Muscle of back (tissue), 11 donors: ENCODE results near the gene CPT1C. TPM values are rescaled to one million over a fixed set of nuclear protein-coding genes. Genes with fewer than 3 reads are reported as not detected.

Experiments used
- DNase-seq, 3 donors: peaks; one replicate each; pipeline versions ENCODE4 v3.0.0 to v3.0.0-alpha.2; 2013
- polyA plus RNA-seq, 10 donors: library from polyadenylated mRNA; unstranded; fragments of 120-200 nt; gene quantifications; one replicate each; pipeline ENCODE4 v1.2.1, GENCODE V29; 2013; ENCODE audit not compliant: insufficient read length in 10 of 10

CPT1C gene
- polyA plus RNA-seq, 10 donors: 7.0 to 21.4 (median 9.7) TPM

DNA sequence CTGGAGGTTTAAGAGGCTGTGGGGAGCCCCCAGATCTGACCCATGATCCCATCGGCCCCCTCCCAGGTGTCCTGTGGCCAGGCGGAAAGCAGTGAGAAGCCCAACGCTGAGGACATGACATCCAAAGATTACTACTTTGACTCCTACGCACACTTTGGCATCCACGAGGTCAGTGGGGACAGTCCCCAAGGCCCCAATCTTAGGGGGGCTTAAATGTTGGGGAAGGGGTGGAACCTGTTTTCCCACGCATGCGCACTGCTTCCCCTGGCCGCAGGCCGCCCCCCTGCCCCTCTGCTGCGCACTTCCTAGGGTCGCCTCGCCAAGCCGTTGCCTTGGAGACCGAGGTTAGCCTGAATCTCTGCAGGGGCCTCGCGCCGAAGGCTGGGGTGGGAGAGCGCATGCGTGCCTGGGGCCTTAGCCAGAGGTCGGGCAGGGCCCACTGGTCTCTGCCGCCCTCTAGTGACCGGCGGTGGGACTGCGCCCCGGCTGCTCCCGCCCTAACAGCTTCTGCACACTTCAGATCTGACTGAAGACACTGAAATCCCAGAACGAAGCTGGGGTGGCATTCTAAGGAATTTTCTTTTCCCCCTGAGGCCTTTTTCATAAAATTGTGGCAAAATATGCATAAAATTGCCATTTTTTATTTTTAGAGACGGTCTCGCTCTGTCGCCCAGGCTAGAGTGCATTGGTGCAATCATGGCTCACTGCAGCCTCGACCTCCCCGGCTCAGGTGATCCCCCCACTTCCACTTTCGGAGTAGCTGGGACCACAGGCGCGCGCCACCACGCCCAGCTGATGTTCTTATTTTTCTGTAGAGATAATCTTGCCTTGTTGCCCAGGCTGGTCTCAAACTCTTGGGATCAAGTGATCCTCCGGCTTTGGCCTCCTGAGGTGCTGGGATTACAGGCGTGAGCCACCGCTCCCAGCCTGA lies 10.2 kb upstream of the CPT1C start:
- peak; percentile 83 to 97 (median 95) for DNase-seq

DNA sequence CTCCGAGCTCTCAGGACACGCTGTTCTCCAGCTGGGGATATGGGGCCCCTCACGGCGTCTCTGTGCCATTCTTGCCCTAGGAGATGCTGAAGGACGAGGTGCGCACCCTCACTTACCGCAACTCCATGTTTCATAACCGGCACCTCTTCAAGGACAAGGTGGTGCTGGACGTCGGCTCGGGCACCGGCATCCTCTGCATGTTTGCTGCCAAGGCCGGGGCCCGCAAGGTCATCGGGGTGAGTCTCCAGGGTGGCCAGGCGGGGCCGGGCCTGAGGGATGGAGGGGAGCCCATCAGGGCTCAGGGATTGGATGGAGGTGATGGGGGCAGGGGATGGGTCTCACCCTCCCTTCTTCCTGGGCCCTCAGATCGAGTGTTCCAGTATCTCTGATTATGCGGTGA lies 9.1 kb upstream of the CPT1C start:
- no peak for DNase-seq

DNA sequence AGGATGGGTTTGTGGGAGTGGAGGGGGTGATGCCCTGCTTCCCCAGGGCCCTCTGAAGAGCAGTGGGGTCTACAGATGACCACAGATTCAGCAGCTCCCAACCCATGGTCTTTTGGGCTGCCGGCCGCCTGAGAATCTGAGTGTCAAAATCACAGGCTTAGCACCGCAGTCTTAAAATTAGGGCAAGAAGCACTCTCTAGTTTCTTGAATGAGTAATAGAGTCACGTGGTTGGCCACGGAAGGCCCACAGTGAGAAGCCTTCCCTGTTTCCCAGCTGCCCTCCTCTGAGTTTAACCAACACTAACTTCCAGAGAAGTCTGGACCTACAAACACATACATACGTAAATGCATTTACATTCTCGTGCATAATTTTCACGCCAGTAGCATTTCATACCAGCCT lies 8.6 kb upstream of the CPT1C start:
- no peak for DNase-seq

DNA sequence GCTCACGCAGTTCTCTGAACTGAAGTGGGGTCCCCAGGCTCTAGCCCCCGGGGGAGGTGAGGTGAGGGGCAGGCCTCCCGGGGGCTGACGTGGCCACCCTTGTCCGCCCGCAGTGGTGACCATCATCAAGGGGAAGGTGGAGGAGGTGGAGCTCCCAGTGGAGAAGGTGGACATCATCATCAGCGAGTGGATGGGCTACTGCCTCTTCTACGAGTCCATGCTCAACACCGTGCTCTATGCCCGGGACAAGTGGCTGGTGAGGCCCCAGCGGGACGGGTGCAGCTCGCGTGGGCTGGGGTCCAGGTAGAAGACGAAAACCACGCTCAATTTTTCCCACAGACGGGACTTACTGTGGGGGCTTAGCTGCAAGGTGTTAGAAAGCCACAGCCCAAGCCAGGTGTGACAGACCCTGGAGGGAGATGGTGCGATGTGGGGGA lies 7.1 kb upstream of the CPT1C start:
- DNase-seq: no peak

DNA sequence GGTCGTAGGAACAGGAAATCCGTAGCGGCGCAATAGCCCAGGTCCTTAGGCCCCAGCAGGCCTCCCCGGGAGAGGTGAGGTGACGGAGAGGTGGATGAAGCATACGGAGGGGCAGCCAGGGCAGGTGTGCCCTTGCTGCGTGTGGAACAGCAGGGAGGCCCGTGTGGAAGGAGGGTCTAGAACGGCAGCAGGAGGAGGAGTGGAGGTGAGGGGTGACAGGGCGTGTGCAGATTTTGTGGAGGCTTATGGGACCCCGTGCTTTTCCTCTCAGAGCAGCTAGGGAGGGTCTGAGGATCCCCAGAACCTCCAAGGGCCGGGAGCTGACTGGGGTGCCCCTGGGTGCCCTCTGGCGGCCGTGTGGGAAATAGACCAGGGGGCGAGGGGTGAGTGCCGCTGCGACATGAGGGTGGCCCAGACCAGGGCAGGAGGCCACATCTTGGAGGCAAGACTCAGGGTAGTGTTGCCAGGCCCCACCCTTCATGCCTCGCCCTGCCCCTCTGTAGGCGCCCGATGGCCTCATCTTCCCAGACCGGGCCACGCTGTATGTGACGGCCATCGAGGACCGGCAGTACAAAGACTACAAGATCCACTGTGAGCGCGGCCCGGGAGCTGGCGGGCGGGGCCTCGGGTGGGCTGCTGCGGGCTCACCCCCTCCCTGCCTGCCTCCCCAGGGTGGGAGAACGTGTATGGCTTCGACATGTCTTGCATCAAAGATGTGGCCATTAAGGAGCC lies 6.5 kb upstream of the CPT1C start:
- no peak for DNase-seq

DNA sequence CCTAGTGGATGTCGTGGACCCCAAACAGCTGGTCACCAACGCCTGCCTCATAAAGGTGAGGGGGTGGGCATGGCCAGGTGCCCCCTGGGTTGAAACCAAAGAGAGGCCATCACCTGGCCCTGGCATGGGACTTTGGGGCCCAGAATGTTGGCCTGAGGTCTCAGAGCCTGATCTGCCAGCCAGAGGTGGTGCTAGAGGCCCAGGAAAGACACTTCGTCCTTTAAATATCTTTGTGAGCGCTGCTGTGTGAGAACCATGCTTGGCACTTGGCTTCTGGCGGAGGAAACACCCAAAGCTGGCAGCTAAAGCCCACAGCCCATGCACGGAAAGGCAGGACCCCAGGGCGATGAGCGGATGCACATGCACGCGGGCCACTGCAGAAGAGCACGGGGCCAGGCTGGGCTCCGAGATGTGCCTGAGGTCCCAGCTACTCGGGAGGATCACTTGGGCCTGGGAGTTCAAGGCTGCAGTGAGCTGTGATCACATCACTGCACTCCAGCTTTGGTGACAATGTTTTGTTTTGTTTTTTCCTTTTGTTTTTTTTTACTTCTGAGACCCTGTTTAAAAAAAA lies 5.8 kb upstream of the CPT1C start:
- no peak for DNase-seq

DNA sequence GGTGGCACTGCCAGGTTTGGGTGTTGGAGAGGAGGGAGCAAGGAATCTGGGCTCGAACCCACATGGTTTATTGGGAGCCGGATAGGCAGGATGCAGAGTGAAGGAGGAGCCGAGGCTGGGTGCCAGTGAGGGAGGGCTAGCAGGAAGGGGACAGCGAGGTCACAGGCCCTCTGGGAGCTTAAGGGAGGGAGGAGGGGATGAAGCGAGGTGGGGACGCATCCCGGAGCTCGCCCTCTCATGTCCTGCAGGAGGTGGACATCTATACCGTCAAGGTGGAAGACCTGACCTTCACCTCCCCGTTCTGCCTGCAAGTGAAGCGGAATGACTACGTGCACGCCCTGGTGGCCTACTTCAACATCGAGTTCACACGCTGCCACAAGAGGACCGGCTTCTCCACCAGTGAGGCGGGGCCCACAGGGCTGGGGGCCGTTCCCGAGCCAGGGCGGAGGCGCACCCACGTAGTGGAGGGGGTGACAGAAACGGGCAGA lies 5.0 kb upstream of the CPT1C start:
- DNase-seq: no peak

DNA sequence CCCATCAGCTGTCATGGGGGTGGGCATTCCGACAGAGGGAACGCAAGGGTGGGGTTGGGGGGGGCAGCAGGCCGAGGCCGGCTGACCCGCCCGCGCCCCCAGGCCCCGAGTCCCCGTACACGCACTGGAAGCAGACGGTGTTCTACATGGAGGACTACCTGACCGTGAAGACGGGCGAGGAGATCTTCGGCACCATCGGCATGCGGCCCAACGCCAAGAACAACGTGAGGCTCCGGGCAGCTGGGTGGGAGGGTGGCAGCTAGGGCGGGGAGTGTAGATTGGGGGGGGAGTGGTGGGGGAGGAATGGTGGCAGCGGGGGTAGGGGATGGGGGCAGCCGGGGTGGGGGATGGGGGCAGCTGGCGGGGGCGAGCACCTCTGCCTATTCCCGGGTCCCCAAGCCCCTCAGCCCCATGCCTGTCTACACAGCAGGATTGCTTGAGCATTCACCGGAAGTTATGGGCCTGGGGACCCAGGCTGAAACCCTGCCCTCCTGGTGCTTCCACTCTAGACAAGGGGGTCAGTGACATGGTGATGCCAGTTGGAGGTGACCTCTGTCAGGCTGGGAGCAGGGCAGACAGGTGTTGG lies 4.3 kb upstream of the CPT1C start:
- DNase-seq: no peak

DNA sequence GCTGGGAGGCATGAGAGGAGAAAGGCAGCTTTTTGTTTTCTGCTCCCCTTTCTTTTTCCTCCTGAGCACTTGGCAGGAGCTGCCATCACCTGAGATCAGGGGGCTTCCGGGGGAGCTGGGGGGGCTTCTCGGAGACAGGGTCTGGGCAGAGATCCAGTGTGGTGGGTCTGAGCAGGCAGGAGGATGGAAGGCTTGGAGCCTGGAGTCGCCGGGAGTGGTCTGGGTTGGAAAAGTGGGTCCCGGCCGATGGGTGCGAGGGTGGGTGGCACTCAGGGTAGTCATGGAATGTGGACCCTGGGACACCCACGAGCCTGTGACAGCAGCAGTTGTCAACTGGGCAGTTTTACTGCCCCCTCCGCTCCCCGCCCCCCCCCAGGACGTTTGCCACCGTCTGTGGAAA lies 3.8 kb upstream of the CPT1C start:
- DNase-seq: no peak

DNA sequence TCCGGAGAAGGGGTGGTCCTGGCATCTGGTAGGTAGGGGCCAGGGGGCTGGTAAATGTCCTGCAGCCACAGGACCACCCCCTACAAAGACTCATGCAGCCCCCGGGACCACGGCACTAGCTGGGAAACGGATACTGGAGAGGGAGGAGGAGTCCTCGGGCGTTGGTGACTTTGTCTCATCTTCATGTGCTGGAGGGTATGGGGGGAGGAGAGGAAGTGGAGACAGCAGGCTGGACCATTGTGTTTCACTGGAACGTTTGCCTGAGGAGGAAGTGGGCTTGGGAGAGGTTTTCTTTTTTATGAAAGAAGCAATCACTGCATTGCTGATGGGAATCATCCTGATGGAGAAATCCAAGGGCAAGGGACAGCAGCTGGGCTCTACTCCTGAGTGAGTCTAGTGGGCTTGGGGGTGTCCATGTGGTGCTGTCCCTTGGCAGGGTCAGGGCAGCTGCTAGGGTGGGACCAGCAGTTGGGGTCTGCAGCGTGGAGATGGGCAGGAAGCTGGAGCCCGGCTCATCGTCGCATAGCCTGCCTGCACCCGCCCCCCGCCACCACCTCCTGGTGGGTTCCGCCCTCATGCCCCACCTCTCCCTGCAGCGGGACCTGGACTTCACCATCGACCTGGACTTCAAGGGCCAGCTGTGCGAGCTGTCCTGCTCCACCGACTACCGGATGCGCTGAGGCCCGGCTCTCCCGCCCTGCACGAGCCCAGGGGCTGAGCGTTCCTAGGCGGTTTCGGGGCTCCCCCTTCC lies 3.2 kb upstream of the CPT1C start:
- DNase-seq: peak in 1 of 3 donors; percentile 45

DNA sequence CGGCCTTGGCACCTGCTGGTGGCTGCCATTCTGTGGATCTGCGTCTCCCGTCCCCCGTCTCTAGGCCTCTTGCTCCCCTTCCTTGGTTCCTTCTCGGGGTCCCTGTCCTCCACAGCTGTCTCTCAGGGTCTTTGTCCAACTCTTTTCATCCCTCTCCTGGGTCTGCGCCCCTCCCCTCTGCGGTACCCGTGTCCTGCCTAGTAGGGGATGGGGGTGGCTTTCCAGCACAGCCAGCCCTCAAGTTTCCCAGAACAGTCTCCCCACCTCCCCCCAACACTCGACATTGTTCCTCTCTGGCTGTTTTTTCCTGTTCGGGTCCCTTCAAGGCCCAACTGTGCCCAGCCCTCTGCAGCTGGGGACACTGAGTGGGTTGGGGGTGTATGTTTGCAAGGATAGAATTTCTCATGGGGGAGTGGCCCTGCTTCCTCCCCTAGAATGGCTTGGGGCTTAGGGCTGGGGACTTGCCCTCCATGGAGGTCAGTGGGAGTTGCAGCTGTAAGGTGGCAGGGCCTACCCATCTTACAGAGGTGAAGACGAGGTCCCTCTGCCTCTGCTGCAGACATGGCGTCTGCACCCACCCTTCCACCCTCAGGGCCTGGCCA lies 2.3 kb upstream of the CPT1C start:
- DNase-seq: no peak

DNA sequence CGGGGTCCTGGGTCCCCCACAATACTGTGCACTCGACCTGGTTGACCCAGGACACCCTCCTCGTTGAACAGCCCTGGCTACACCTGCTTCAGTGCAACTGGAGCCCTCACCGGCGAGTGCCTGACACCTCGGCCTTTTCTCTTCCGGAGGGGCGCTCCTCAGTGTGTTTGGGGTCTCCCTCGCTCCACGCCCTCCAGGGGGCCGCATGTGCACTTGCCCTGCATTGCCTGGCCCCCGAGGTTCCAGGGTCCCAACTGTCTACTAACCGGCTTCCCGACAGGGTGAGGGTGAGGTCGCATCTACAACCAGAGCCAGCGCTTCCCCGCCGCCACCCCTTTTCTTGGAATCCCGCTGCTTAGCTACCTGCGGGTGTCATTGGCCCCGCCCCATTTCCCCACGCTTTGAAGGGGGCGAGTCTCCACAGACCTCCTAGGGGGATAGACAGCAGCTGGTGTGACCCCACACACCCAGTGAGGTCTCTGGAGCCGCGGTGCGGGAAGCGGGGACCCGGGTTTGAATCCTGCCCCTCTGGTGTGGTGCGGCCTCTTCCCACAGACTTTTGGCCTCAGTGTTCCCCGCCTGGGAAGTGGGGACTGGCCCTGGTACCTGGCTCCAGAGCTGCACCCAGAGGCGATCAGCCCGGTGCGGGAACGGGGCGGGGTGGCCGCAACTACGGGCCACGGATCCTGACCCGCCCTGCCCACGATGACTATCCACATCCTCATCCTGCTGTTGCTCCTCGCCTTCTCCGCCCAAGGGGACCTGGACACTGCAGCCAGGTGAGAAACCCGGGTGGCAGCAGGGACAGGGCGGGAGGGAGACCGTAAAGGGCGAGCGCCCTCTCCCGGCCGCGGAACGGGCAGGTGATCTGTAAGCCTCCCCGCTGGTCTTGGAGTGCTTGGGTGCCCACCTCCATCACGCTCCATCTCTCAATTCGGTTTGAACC lies 1.5 kb upstream of the CPT1C start, which contains the start of gene ADM5:
Gene ADM5 (plus strand): TSS at position 462 of the 946 bp plus-strand sequence. CDS start 244 bp downstream, at position 706.
- DNase-seq: peak in 1 of 3 donors; percentile 53

DNA sequence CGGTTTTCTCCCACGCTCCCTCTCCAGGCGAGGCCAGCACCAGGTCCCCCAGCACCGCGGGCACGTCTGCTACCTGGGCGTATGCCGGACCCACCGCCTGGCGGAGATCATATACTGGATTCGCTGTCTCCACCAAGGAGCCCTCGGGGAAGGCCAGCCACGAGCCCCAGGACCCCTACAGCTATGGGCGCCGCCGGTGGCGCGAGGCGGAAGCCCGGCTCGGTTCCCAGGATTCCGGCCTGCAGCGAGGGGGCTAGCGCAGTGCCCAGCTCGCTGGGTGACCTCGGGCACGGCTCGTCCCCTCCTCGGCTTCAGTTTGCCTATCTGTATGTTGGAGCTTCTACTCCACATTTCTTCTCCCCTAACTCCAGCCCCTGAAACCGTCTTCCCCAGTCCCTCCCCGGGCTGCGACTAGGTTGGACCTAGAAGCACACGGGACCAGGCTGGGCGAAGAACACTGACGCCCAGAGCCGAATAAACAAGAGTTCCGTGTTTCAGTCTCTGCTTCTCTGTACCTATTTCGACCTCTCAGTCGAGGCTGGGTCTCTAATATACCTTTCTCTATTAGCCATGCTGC lies 749 bp upstream of the CPT1C start:
- no peak for DNase-seq

DNA sequence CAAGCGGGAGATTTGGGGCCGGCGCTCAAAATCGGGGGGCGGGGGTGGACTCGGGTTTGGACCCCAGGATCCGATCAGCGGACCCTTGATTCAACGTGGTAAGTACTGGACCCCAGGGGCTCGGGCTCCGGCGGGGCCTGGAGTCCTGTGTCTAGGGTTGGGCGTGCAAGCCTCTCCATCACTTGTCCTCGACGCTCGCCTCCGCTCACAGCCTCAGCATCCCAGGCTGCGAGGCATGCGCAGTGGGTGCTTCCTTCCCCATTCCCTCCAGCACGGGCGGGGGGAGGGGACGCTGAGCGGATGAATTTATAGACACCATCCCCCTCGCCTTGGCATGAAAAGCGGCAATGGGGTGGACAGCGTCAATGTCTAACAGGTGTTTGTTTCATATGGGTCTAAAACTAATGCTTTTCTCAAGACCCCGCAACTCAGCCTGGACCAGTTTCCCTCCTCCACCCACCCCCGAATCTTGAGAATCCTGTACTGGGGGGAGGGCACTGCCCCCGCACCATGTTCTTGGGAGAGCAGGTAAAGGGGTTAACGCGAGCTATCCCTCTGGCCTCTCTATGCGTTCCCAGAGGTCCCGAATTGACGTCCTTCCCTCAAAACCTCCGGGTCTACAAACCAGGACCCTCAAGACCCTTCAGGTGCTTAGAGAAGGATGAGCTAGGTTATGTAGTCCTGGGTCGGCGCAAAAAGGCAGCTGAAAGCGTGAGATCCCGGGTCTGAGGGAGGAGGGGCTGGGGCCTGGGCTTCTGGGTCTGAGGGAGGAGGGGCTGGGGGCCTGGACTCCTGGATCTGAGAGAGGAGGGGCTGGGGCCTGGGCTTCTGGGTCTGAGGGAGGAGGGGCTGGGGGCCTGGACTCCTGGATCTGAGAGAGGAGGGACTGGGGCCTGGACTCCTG lies 579 bp downstream of the CPT1C start:
- DNase-seq: peak; percentile 68 to 89 (median 79)

DNA sequence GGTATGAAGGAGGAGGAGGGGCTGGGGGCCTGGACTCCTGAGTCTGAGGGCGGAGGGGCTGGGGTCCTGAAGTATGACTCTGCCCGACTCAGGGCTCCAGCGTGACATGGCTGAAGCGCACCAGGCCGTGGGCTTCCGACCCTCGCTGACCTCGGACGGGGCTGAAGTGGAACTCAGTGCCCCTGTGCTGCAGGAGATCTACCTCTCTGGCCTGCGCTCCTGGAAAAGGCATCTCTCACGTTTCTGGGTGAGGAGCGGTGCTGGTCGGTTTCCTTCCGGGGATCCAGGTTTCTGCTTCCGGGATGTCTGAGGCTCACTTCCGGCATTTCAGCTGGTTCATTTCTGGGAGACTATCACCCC lies 1.2 kb downstream of the CPT1C start:
- DNase-seq: no peak

DNA sequence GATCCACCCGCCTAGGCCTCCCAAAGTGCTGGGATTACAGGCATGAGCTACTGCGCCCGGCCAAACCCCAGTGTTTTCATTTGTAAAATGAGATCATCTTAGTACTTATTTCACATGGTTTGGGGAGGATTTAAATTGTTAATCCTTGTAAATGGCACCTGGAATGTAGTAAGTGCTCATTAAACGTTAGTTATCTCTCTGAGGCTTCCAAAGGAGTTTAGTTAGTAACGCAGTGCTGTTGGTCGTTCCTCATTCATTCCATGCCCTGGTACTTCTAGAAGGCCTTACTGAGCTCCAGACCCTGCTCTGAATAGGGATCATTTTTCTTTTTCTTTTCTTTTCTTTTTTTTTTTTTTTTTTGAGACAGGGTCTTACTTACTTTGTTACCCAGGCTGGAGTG lies 5.2 kb downstream of the CPT1C start:
- DNase-seq: no peak

DNA sequence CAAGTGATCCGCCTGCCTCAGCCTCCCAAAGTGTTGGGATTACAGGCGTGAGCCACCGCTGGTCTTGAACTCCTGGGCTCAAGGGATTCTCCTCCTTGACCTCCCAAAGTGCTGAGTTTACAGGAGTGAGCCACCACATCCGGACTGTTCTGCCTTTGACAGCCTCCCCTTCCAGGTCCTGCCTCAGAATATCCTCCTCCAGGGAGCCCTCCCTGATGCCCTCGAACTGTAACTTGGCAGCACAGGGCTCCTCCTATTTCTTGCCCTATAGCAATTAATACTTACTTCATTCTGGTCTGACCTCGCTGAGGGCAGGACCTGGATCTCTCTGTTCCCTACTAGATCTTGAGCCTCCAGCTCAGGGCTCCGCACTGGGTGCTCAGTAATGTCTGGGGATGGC lies 5.9 kb downstream of the CPT1C start:
- DNase-seq: no peak

DNA sequence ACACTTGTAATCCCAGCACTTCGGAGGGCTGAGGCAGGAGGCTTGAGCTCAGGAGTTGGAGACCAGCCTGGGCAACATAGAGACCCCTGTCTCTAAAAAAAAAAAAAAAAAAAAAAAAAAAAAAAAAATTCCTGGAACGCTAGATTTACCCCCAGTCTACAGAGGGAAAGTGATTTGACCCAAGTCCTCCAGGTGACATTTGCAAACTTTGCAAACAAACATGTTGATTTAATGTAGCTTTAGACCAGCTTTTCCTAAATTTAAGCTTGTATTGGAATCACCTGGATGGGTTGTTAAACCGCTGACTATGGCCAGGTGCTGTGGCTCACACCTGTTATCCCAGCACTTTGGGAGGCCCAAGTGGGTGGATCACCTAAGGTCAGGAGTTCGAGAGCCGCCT lies 8.4 kb downstream of the CPT1C start:
- no peak for DNase-seq
